Stomach (tissue), 9 donors: Measurements from ENCODE around the gene CMKLR1. TPM values are rescaled to one million over a fixed set of nuclear protein-coding genes. Genes with fewer than 3 reads are reported as not detected.
A peak's percentile ranks its signal among the peaks of the same experiment; 100 is the strongest.

Source experiments
- DNase-seq, 2 donors: peaks; one replicate each; pipeline versions ENCODE4 v3.0.0 to v3.0.0-alpha.2; 2013 to 2019
- H3K27ac ChIP-seq, 5 donors: fragments of 200-600 bp in 4 of 5; sonication (generic) in 4 of 5; one replicate each; pipeline ENCODE4 v1.5.1; 2013 to 2019; ENCODE audit warnings: mild to moderate bottlenecking in 1 of 5, moderate library complexity in 1 of 5
- H3K27me3 ChIP-seq, 3 donors: fragments of 200-600 bp; sonication (generic); one replicate each; pipeline ENCODE4 v1.5.1; 2017 to 2019; ENCODE audit warnings: mixed run types in 1 of 3
- H3K36me3 ChIP-seq, 4 donors: fragments of 200-600 bp; sonication (generic); 1 replicate in 3 of 4; 2 replicates in 1 of 4; pipeline ENCODE4 v1.5.1; 2016 to 2019
- H3K4me1 ChIP-seq, 4 donors: fragments of 200-600 bp; sonication (generic); one replicate each; pipeline ENCODE4 v1.5.1; 2016 to 2019
- H3K4me3 ChIP-seq, 4 donors: fragments of 200-600 bp; sonication (generic) in 3 of 4; one replicate each; pipeline ENCODE4 v1.5.1; 2016 to 2019; ENCODE audit warnings: mild to moderate bottlenecking in 1 of 4
- H3K9me3 ChIP-seq, 4 donors: fragments of 200-600 bp; sonication (generic); one replicate each; pipeline ENCODE4 v1.5.1; 2016 to 2019
- CTCF ChIP-seq, 7 experiments: fragments of 450-650 bp in 4 of 7; fragments of 200-600 bp in 3 of 7; sonication (generic) in 3 of 7; IDR thresholded peaks; one replicate each; pipeline ENCODE4 v1.5.1; 2016 to 2019; ENCODE audit warnings: antibody characterized with exemption in 7 of 7, control low read depth in 2 of 7, mild to moderate bottlenecking in 1 of 7
- EP300 ChIP-seq: sonication (generic); formaldehyde crosslinking; IDR thresholded peaks from one replicate; pipeline ENCODE4 v1.6.1; 2017; ENCODE audit warnings: antibody characterized with exemption
- POLR2A ChIP-seq, 4 donors: fragments of 450-650 bp; IDR thresholded peaks; one replicate each; pipeline ENCODE4 v1.6.1; 2016; ENCODE audit warnings: antibody characterized with exemption in 4 of 4, control low read depth in 2 of 4, mild to moderate bottlenecking in 1 of 4, moderate library complexity in 1 of 4
- POLR2AphosphoS5 ChIP-seq, 3 donors: sonication (generic); formaldehyde crosslinking; IDR thresholded peaks; one replicate each; pipeline ENCODE4 v1.6.1; 2016; ENCODE audit warnings: antibody characterized with exemption in 3 of 3
- WGBS, 5 donors: extraction: QIAGEN DNeasy Blood & Tissue Kit in 3 of 5; methylation state at CpG; one replicate each; pipeline versions ENCODE4 v1.1.5 to v1.1.7; 2013 to 2018; 5-methylcytosine and 5-hydroxymethylcytosine counted together
- intact Hi-C: fragments of 100-400 bp; cut with DNase I; formaldehyde crosslinking; loops from one replicate; pipeline ENCODE4 v1.15.1; 2023; ENCODE audit warnings: low total_unique reads
- polyA plus RNA-seq, 3 donors: library from polyadenylated mRNA; stranded (reverse); fragments of 200-250 nt; gene quantifications; one replicate each; pipeline ENCODE4 v1.2.3, GENCODE V29; 2013
- total RNA-seq, 5 donors: library from RNA; depleted of rRNA; stranded (reverse); fragments of >200 nt; gene quantifications; one replicate each; pipeline versions ENCODE4 v1.1.0 to v1.2.3, GENCODE V29; 2014 to 2016
- donor health status: healthy with polysubstance abuse.
- donor health status: Bipolar disorder and iron deficiency.
- donor health status: healthy.

CMKLR1 gene
- total and polyA plus RNA-seq, 8 donors, result 0.45 to 46.1 (median 2.3) TPM

DNA sequence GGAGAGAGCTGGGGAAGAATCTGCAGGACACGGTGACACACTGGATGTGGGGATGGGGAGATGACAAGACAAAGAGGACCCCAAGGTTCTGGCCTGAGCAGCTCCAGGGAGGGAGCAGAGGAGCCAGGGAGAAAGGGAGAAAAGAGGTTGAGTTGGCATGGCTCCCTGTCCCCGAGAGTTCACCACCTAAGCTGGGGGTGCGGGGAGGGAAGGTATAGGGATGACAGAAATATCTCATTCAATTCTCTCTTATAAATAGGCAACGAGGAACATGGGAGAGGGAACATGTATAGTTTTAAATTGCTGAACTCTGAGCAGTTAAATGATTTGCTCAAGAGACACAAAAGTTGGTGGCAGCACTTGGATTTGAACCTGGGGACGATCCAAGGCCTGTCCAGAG is 85.1 kb downstream of the CMKLR1 start:
- WGBS, 5 donors, result 44 to 61% (median 52%) methylated on average over 5 of the region's 5 CpGs
- no peak for TF ChIP-seq EP300
- no peak for TF ChIP-seq CTCF (IDR thresholded peaks at IDR 0.05)
- TF ChIP-seq POLR2AphosphoS5 (IDR thresholded peaks at IDR 0.05), result no peak
- no peak for TF ChIP-seq POLR2A (IDR thresholded peaks at IDR 0.05)
- intact Hi-C loops, result no loop called here
- Histone ChIP-seq H3K36me3 (no peaks in the 10 kb centered on the region), H3K27ac (no peak overlapping the region), H3K4me3 (no peak overlapping the region), H3K9me3 (peaks cover 0 to 3% (median 2%) of the 10 kb centered on the region in 4 donors), H3K27me3 (peaks cover 0 to 43% (median 4%) of the 10 kb centered on the region in 3 donors), H3K4me1 (no peaks in the 10 kb centered on the region)
- DNase-seq, result no peak

- H3K4me1 ChIP-seq, result no peaks in the 10 kb centered on the region
- H3K27me3 ChIP-seq, result peaks cover 0 to 47% (median 4%) of the 10 kb centered on the region in 3 donors
- 0 to 6% (median 4%) methylated on average over 3 to 4 of the region's 4 CpGs for WGBS, 5 donors
- TF ChIP-seq POLR2A (IDR thresholded peaks at IDR 0.05) (no peak), POLR2AphosphoS5 (IDR thresholded peaks at IDR 0.05) (no peak), EP300 (no peak), CTCF (IDR thresholded peaks at IDR 0.05) (no peak)
- no peak overlapping the region for H3K27ac ChIP-seq
- peak in 1 of 2 donors; percentile 54 for DNase-seq
- no peaks in the 10 kb centered on the region for H3K9me3 ChIP-seq
- intact Hi-C loops, result no loop called here
- H3K36me3 ChIP-seq, result peaks cover 0 to under 1% (median 0%) of the 10 kb centered on the region in 4 donors
- H3K4me3 ChIP-seq, result no peak overlapping the region
Measured at GRCh38 chr12:108253540-108253939, 85.6 kb downstream of the CMKLR1 start.

DNA sequence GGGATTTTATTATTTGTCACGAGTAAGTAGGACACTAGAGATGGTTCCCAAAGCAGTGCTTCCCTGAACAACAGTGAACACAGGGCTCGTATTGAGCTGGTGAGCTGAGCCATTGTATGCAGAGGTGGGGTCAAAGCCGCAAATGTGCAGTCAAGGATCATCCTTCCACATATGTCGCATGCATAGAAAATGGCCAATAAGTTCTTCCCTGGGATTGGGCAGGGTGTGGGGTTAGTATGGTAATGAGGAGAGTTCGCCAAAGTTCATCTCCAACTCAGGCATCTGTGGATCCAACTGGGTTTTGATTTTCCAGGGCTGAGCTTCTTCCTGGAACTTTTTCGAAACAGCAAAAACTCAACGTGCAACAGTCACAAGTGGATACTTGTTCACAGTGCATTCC is 86.6 kb downstream of the CMKLR1 start:
- no peak overlapping the region for H3K4me3 ChIP-seq
- intact Hi-C loops, result no loop called here
- peaks cover 0 to 45% (median 4%) of the 10 kb centered on the region in 3 donors for H3K27me3 ChIP-seq
- H3K9me3 ChIP-seq, result no peaks in the 10 kb centered on the region
- TF ChIP-seq CTCF (IDR thresholded peaks at IDR 0.05), result no peak
- TF ChIP-seq POLR2A (IDR thresholded peaks at IDR 0.05), result no peak
- TF ChIP-seq POLR2AphosphoS5 (IDR thresholded peaks at IDR 0.05), result no peak
- no peak for TF ChIP-seq EP300
- H3K36me3 ChIP-seq, result peaks cover 0 to 8% (median 0%) of the 10 kb centered on the region in 4 donors
- DNase-seq, result no peak
- H3K4me1 ChIP-seq, result no peaks in the 10 kb centered on the region
- WGBS, 5 donors, result 78 to 91% (median 81%) methylated on average over 7 of the region's 7 CpGs
- no peak overlapping the region for H3K27ac ChIP-seq

GRCh38 chr12:108248011-108248410 is 91.1 kb downstream of the CMKLR1 start:
- Histone ChIP-seq H3K9me3 (no peaks in the 10 kb centered on the region), H3K36me3 (peaks cover 0 to 8% (median 0%) of the 10 kb centered on the region in 4 donors), H3K27ac (no peak overlapping the region), H3K27me3 (peaks cover 0 to 19% (median 2%) of the 10 kb centered on the region in 3 donors), H3K4me1 (no peaks in the 10 kb centered on the region), H3K4me3 (no peak overlapping the region)
- intact Hi-C loops, result no loop called here
- WGBS, 5 donors, result 83 to 87% (median 85%) methylated on average over 7 to 13 of the region's 13 CpGs
- no peak for DNase-seq
- TF ChIP-seq EP300 (no peak), POLR2AphosphoS5 (IDR thresholded peaks at IDR 0.05) (no peak), POLR2A (IDR thresholded peaks at IDR 0.05) (no peak), CTCF (IDR thresholded peaks at IDR 0.05) (no peak)
